SK-N-SH (cell line): Measurements from ENCODE around the gene SAMD5. TPM values are rescaled to one million over a fixed set of nuclear protein-coding genes. Genes with fewer than 3 reads are reported as not detected.

Source experiments
- CTCF ChIA-PET: fragments of 300-600, 350-600 bp; formaldehyde crosslinking; extraction: SDS; loops from one replicate; lab custom pipeline; 2021; lab: Yijun Ruan, JAX
- POLR2A ChIA-PET: fragments of 350-600 bp; sonication (Branson Sonifier 250); formaldehyde crosslinking; extraction: SDS; loops from one replicate; lab custom pipeline; 2020; ENCODE audit warnings: antibody characterized with exemption, inconsistent platforms; lab: Yijun Ruan, JAX
- DNase-seq: peaks from one replicate; pipeline ENCODE4 v3.0.0; 2012
- H2AFZ ChIP-seq: fragments of 200-600 bp; sonication (generic); 2 replicates; pipeline ENCODE4 v1.8.1; 2016; ENCODE audit warnings: antibody characterized with exemption, mild to moderate bottlenecking, low read depth
- H3F3A ChIP-seq: fragments of 200-600 bp; sonication (generic); replicated peaks from 2 replicates; pipeline ENCODE3; 2016; ENCODE audit warnings: antibody characterized with exemption, mild to moderate bottlenecking; ENCODE audit not compliant: insufficient read depth
- H3K27ac ChIP-seq, 2 experiments: fragments of 200-500 bp in 1 of 2; fragments of 200-600 bp in 1 of 2; sonication (Bioruptor generic) in 1 of 2; sonication (generic), shearing (Covaris generic) in 1 of 2; 2 replicates each; pipeline versions ENCODE4 v1.5.1 to v1.6.1; 2014 to 2016; ENCODE audit warnings: low read depth in 2 of 2, inconsistent platforms in 1 of 2, low read length in 1 of 2, mild to moderate bottlenecking in 1 of 2, mixed read lengths in 1 of 2
- H3K27me3 ChIP-seq: fragments of 200-600 bp; sonication (generic), shearing (Covaris generic); 2 replicates; pipeline ENCODE4 v1.6.1; 2016; ENCODE audit warnings: mixed run types; ENCODE audit not compliant: insufficient read depth
- H3K36me3 ChIP-seq, 2 experiments: fragments of 200-500 bp in 1 of 2; fragments of 200-600 bp in 1 of 2; sonication (Bioruptor generic) in 1 of 2; sonication (generic) in 1 of 2; replicated peaks in 1 of 2; 2 replicates each; pipeline versions ENCODE3 to v1.5.1; 2014 to 2016; ENCODE audit warnings: low read length in 1 of 2, mild to moderate bottlenecking in 1 of 2; ENCODE audit not compliant: insufficient read depth in 2 of 2, control insufficient read depth in 1 of 2
- H3K4me1 ChIP-seq, 2 experiments: fragments of 200-500 bp in 1 of 2; fragments of 200-600 bp in 1 of 2; sonication (Bioruptor generic) in 1 of 2; sonication (generic), shearing (Covaris generic) in 1 of 2; 2 replicates each; pipeline versions ENCODE4 v1.5.1 to v1.6.1; 2014 to 2016; ENCODE audit warnings: low read depth in 1 of 2, low read length in 1 of 2, mixed run types in 1 of 2; ENCODE audit not compliant: insufficient read depth in 2 of 2, control insufficient read depth in 1 of 2
- H3K4me2 ChIP-seq: fragments of 200-600 bp; sonication (generic), shearing (Covaris generic); 2 replicates; pipeline ENCODE4 v1.6.1; 2017; ENCODE audit warnings: mixed run types
- H3K4me3 ChIP-seq, 2 experiments: fragments of 200-500 bp in 1 of 2; fragments of 200-600 bp in 1 of 2; sonication (Bioruptor generic) in 1 of 2; sonication (generic), shearing (Covaris generic) in 1 of 2; 2 replicates each; pipeline versions ENCODE4 v1.5.1 to v1.8.1; 2014 to 2016; ENCODE audit warnings: low read depth in 2 of 2, inconsistent platforms in 1 of 2, low read length in 1 of 2, mild to moderate bottlenecking in 1 of 2, mixed read lengths in 1 of 2, moderate library complexity in 1 of 2
- H3K79me2 ChIP-seq: fragments of 200-600 bp; sonication (generic); 2 replicates; pipeline ENCODE4 v1.8.1; 2017; ENCODE audit warnings: mild to moderate bottlenecking; ENCODE audit not compliant: insufficient read depth
- H3K9ac ChIP-seq: fragments of 200-600 bp; sonication (generic); 2 replicates; pipeline ENCODE4 v1.6.1; 2017; ENCODE audit warnings: mixed run types
- H3K9me2 ChIP-seq: fragments of 200-600 bp; sonication (generic); 2 replicates; pipeline ENCODE4 v1.6.1; 2017; ENCODE audit warnings: mixed run types
- H3K9me3 ChIP-seq: fragments of 200-600 bp; sonication (generic); 2 replicates; pipeline ENCODE4 v1.6.1; 2017; ENCODE audit warnings: mixed run types, mild to moderate bottlenecking, moderate library complexity
- H4K20me1 ChIP-seq: fragments of 200-600 bp; sonication (generic); 2 replicates; pipeline ENCODE4 v1.6.1; 2017; ENCODE audit warnings: mild to moderate bottlenecking, mixed run types; ENCODE audit not compliant: insufficient read depth
- CHD2 ChIP-seq: fragments of 150-350 bp; IDR thresholded peaks from 2 replicates; pipeline ENCODE4 v1.6.1; 2018; ENCODE audit warnings: low read length; ENCODE audit not compliant: partially characterized antibody
- EP300 ChIP-seq, 2 experiments: IDR thresholded peaks; 2 replicates each; pipeline versions ENCODE4 v1.4.0 to v1.6.1; 2012; ENCODE audit warnings: borderline replicate concordance in 1 of 2, low read depth in 1 of 2, low read length in 1 of 2
- FOXJ3 ChIP-seq: sonication (generic); formaldehyde crosslinking; IDR thresholded peaks from 2 replicates; pipeline ENCODE4 v1.5.1; 2020; ENCODE audit warnings: mild to moderate bottlenecking, missing genetic modification reagents
- GABPA ChIP-seq: IDR thresholded peaks from 2 replicates; pipeline ENCODE4 v1.4.0; 2012; ENCODE audit warnings: low read depth, mild to moderate bottlenecking
- GATA2 ChIP-seq: sonication (generic); formaldehyde crosslinking; IDR thresholded peaks from 2 replicates; pipeline ENCODE4 v1.5.0; 2020; ENCODE audit warnings: mild to moderate bottlenecking, missing genetic modification reagents
- IRF3 ChIP-seq: fragments of 150-350 bp; IDR thresholded peaks from 2 replicates; pipeline ENCODE4 v1.6.1; 2016; ENCODE audit warnings: mild to moderate bottlenecking, low read depth, low read length
- JUND ChIP-seq: IDR thresholded peaks from 2 replicates; pipeline ENCODE4 v1.4.0; 2012
- MAX ChIP-seq: IDR thresholded peaks from 2 replicates; pipeline ENCODE4 v1.4.0; 2012; ENCODE audit warnings: low read depth
- MEF2A ChIP-seq: IDR thresholded peaks from 2 replicates; pipeline ENCODE4 v1.4.0; 2012; ENCODE audit warnings: low read depth, borderline replicate concordance
- NFIC ChIP-seq: IDR thresholded peaks from 2 replicates; pipeline ENCODE4 v1.4.0; 2012; ENCODE audit warnings: borderline replicate concordance
- NRF1 ChIP-seq: IDR thresholded peaks from 2 replicates; pipeline ENCODE4 v1.6.1; 2012; ENCODE audit warnings: low read depth, mild to moderate bottlenecking, low read length
- RCOR1 ChIP-seq: fragments of 150-350 bp; IDR thresholded peaks from 2 replicates; pipeline ENCODE4 v1.6.1; 2017; ENCODE audit warnings: antibody characterized with exemption, low read length
- REST ChIP-seq: IDR thresholded peaks from 2 replicates; pipeline ENCODE4 v1.6.1; 2012; ENCODE audit warnings: mild to moderate bottlenecking, low read depth, low read length, moderate library complexity
- RFX5 ChIP-seq: IDR thresholded peaks from 2 replicates; pipeline ENCODE4 v1.6.1; 2012; ENCODE audit warnings: mild to moderate bottlenecking, improper control_type of control experiment, low read length
- SIN3A ChIP-seq: IDR thresholded peaks from 2 replicates; pipeline ENCODE4 v1.6.1; 2012; ENCODE audit warnings: low read depth, mild to moderate bottlenecking, low read length, moderate library complexity, borderline replicate concordance
- TAF1 ChIP-seq: IDR thresholded peaks from 2 replicates; pipeline ENCODE4 v1.6.1; 2012; ENCODE audit warnings: low read depth, mild to moderate bottlenecking, low read length, moderate library complexity, borderline replicate concordance
- TCF12 ChIP-seq: IDR thresholded peaks from 2 replicates; pipeline ENCODE4 v1.4.0; 2012
- TEAD4 ChIP-seq: IDR thresholded peaks from 2 replicates; pipeline ENCODE4 v1.4.0; 2012; ENCODE audit warnings: mild to moderate bottlenecking, borderline replicate concordance; ENCODE audit not compliant: insufficient read depth
- YY1 ChIP-seq: IDR thresholded peaks from 2 replicates; pipeline ENCODE4 v1.4.0; 2012; ENCODE audit warnings: low read depth, mild to moderate bottlenecking
- ZBTB33 ChIP-seq: IDR thresholded peaks from 2 replicates; pipeline ENCODE4 v1.4.0; 2012; ENCODE audit warnings: low read depth, borderline replicate concordance
- WGBS: methylation state at CpG from one replicate; pipeline ENCODE4 v1.1.6; 2017; ENCODE audit warnings: low lambda C conversion rate; 5-methylcytosine and 5-hydroxymethylcytosine counted together
- polyA plus RNA-seq, 3 experiments: library from polyadenylated mRNA; depleted of rRNA; stranded (reverse); fragments of >200 nt; gene quantifications; 2 replicates each; pipeline ENCODE4 v1.2.3, GENCODE V29; 2012
- TF ChIP-seq, protein P1 (sequence below): IDR thresholded peaks from 2 replicates; pipeline ENCODE4 v1.4.0; 2012; ENCODE audit warnings: low read depth, borderline replicate concordance

SAMD5 gene
- polyA plus RNA-seq, 1 of the 3 experiments (the other 2 are of a cell fraction): not detected

DNA sequence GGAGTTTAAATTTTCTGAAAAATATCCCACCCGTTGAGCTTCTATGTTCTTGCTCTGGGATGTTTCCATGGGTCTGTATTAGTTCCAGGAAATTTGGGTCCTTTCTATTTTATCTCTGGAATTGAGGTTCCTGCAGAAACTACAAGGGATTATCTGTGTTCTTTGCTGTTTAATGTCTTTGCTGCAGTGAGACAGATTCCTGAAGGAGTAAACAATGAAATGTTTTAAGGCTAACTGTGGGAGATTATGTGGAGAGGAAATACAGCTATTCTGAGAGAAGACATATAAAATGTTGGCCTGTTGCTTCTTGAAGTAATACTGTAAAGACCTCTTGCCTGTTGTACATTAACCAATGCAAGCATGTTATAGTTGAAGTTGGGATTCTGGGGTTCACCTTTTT lies 43.5 kb downstream of the SAMD5 start (continued):
- TF ChIP-seq ZBTB33: no peak
- TF ChIP-seq, protein P1, sequence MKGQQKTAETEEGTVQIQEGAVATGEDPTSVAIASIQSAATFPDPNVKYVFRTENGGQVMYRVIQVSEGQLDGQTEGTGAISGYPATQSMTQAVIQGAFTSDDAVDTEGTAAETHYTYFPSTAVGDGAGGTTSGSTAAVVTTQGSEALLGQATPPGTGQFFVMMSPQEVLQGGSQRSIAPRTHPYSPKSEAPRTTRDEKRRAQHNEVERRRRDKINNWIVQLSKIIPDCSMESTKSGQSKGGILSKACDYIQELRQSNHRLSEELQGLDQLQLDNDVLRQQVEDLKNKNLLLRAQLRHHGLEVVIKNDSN: no peak
- no peak for TF ChIP-seq TEAD4
- no peak for TF ChIP-seq CHD2

DNA sequence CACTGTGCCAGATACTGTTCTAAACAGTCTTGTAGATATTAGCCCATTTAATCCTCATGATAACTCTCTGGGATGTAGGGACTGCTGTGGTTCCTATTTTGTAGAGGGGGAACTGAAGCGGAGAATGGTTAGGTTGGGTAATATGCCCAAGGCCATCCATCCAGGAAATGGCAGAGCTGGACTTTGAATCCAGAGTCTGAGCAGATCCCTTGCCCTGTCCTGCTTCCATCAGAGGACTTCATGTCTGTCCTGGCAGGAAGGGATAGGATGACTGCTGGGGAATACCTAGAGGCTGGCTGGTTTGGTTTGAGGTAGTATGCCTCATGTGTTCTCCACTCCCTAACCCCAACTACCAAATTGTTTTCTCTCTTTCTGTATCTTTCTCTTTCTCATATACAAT lies 44.6 kb downstream of the SAMD5 start:
- no peaks in the 10 kb centered on the region for H3F3A ChIP-seq
- no peak overlapping the region for H3K9ac ChIP-seq
- H3K4me3 ChIP-seq: no peak overlapping the region
- H3K9me2 ChIP-seq: no peaks in the 10 kb centered on the region
- no peaks in the 10 kb centered on the region for H4K20me1 ChIP-seq
- no peak for DNase-seq
- ChIA-PET CTCF (no interaction called here), POLR2A (no interaction called here)
- no peak for TF ChIP-seq EP300 (IDR thresholded peaks at IDR 0.05; ENCODE audit: borderline replicate concordance in 1 of 2, low read depth in 1 of 2, low read length in 1 of 2)
- TF ChIP-seq TCF12: no peak
- TF ChIP-seq RCOR1: no peak
- TF ChIP-seq, protein P1: no peak
- TF ChIP-seq YY1: no peak
- no peak for TF ChIP-seq IRF3
- no peak for TF ChIP-seq SIN3A
- TF ChIP-seq FOXJ3 (CRISPR knock-in tag): no peak
- TF ChIP-seq NFIC: no peak
- no peak for TF ChIP-seq GATA2 (CRISPR knock-in tag)
- TF ChIP-seq NRF1: no peak
- no peak for TF ChIP-seq JUND
- no peak for TF ChIP-seq GABPA
- TF ChIP-seq CHD2: no peak
- TF ChIP-seq TAF1: no peak
- TF ChIP-seq RFX5: no peak
- no peak for TF ChIP-seq REST
- TF ChIP-seq MAX: no peak
- no peak for TF ChIP-seq MEF2A
- 67% methylated on average over 1 of the region's 1 CpG for WGBS
- H3K79me2 ChIP-seq: no peaks in the 10 kb centered on the region
- no peaks in the 10 kb centered on the region for H3K36me3 ChIP-seq
- no peak overlapping the region for H3K27ac ChIP-seq
- no peaks in the 10 kb centered on the region for H3K4me1 ChIP-seq
- no peak overlapping the region for H3K4me2 ChIP-seq
- no peak overlapping the region for H2AFZ ChIP-seq
- no peaks in the 10 kb centered on the region; the same call in 1 of the 2 replicates for H3K27me3 ChIP-seq
- H3K9me3 ChIP-seq: no peaks in the 10 kb centered on the region
